K562 (cell line): ENCODE data around the gene ZNRF1.

ENCODE experiments used
- ATF2 ChIP-seq: sonication (generic); formaldehyde crosslinking; IDR thresholded peaks from 2 replicates; pipeline ENCODE4 v1.8.1; 2022; ENCODE audit warnings: missing genetic modification reagents
- SMC3 ChIP-seq: conservative IDR thresholded peaks from 2 replicates; pipeline ENCODE4 v1.6.1; 2011; ENCODE audit warnings: low read depth, low read length, improper control_type of control experiment; ENCODE audit not compliant: insufficient read depth
- USF2 ChIP-seq: sonication (generic); formaldehyde crosslinking; IDR thresholded peaks from 2 replicates; pipeline ENCODE4 v1.5.0; 2020; ENCODE audit warnings: missing genetic modification reagents

- TF ChIP-seq ATF2: no peak
- TF ChIP-seq USF2 (CRISPR knock-in tag): no peak
- no peak for TF ChIP-seq SMC3
These were observed 103.8 kb downstream of the ZNRF1 start for GRCh38 chr16:75102595-75102994.
